ENCODE measurements around the gene OR2T1.
"Not testable (repeated sequence)": the region's sequence is repeated elsewhere in the genome, so short reads cannot be mapped to it uniquely, and the experiment has no call there.

The OR2T1 gene, protein sequence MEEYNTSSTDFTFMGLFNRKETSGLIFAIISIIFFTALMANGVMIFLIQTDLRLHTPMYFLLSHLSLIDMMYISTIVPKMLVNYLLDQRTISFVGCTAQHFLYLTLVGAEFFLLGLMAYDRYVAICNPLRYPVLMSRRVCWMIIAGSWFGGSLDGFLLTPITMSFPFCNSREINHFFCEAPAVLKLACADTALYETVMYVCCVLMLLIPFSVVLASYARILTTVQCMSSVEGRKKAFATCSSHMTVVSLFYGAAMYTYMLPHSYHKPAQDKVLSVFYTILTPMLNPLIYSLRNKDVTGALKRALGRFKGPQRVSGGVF

DNA sequence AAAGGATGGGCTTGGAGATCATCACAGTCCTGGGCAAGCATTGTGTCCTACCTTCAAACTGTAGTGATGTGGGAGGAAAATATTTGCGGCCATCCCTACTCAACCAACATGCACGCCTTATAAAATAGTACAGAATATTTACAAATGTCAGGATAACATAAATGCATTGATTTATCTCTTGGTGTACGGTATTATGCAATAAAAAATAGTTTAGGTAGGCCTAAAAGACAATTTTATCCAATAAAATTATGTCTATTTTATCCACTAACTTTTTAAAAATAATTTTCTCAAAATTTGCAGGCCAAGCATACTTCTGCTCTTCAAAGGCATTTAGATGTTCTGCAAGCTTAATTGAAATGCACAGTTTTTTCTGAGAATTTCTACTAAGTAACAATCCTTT, at the start of gene OR2T1:
TSS of gene OR2T1 (plus strand) at position 301 of the 400 bp plus-strand sequence. CDS start 3,100 bp downstream, outside the sequence.
- DNase-seq, result no peak

DNA sequence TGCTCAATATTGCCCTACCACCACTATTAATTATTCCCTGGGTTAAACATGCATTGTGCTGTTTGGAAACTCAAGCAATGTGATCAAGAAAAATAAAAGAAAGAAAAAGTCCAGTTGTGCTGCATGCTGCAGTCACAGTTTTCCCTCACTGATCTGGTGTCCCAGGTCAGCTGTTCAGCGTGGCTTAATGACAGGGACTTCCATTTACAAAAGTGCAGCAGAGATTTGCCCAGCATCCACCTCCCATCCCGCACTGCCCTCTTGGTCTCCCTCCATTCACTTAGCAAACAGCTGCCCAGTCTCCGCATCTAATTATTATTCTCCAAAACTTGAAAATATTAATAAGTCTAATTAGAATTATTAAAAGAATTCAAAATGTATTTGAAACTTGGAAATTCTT, 43.4 kb upstream of the OR2T1 start:
- no peak for DNase-seq

DNA sequence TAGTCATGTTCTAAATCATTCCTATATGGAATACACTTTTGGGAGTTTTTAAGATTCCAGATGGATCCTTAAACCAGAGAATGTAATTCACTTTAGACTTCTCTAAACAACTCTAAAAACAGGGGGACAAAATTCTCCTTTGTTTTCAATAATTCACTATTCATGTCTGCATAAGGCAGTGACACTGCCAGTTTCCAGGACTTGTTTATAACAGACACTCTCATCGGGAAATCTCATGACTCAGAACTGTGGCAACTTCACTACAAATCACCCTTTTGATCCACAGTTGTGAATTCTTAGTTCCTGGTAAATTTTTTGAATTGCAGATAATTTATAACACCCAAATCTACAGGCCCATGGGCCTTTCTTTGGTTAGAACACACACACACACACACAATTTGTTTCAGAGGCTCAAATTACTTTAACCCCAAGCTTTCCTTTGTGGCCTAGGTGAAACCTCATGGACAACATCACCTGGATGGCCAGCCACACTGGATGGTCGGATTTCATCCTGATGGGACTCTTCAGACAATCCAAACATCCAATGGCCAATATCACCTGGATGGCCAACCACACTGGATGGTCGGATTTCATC, 41.6 kb upstream of the OR2T1 start, which contains the start of gene OR2T4:
TSS of gene OR2T4 (plus strand) at position 545 of the 595 bp plus-strand sequence. CDS start at position 545, 0 bp downstream.
- DNase-seq, result no peak

DNA sequence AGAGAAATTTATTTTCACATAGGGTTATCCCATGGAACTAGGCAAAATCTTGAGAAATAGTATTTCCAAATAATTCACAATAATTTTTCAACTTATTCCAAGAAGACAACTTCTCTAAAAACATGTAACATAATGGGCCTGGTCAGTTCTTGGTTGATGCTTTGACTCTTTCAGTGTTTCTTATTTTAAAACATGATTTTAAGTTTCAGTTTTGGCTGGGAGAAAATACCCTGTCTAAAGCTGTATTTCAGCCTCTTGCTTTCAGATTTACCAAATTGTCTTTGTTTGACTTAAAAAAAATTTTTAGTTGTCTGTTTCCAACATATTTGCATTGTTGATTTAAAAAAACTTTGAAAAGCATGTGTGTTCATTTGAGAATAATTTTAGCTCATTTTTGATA, 36.2 kb upstream of the OR2T1 start:
- no peak for DNase-seq

DNA sequence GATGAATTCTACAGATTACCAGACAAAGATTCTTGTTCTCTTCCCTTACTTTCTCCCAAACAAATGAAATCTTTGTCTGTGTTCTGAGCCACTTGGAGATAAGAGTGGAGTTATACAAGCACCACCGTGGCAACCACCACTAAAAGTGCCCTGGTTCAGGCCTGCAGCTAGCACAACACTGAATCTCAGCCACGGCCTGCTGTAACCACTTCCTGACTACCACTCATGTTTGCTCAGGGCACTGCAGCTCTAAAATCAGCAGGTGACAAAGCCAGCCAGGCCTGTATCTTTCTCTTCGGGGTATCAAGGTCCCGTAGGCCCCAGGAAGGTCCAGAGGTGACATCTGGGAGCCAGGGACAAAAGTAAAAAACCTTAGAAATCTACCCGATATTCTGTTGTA, 30.5 kb upstream of the OR2T1 start:
- DNase-seq, result no peak

DNA sequence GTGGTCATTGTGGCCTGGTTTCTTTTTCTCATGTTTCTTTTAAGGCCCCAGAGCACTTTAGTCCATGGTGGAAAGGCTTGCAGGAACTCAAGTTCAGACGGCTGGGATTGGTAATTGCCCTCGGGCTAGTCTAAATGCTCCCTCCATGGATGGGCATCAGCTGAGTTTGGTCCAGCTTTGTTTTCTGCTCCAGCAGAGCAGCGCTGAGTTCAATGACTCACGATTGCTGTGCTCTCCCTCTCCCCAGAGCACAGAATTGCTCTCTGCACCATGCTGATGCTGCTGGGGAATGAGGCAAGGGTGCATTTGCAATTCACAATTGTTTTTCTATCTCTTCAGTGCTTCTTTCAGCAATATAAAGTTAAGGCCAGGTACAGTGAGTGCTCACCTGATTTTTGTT, 29.1 kb upstream of the OR2T1 start:
- DNase-seq, result no peak

DNA sequence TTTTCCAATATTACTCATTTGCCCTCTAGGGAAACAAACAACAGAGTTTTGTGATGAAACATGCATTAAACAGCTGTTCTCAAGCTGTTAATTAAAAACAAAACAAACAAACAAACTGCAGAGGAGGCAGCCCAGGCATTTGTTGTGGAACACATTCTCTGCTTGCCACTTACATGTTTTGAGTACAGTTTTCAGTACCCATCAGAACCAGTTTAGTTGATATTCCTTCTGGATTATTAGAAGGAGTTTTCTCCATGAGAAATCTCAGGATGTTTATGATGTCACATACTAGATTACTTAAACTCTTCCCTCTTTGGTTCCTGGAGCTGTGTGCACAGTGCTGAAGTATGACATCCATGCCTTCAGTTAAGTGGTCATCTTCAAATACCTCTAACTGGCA, 27.4 kb upstream of the OR2T1 start, which contains the start of gene OR2T6:
TSS of gene OR2T6 (plus strand) at position 301 of the 400 bp plus-strand sequence. CDS start 11,863 bp downstream, outside the sequence.
- no peak for DNase-seq

DNA sequence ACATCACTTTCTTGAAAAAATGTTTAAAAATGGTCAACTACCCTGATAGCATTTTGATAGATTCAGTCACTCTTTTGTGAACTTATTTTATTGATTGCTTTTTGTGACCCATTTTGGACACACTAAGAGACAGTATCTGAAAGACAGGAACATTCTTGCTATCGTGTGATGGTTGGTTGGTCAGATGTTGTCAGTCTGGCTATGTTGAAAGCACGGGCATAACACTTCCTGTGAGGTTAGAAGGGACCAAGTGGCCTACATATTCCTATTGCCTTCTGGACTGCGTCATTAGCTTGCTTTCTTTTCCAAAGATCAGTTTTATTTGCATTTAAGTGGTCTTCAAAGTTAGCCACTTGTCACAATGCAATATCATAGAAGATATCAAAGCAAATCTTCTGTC, 25.9 kb upstream of the OR2T1 start:
- no peak for DNase-seq

DNA sequence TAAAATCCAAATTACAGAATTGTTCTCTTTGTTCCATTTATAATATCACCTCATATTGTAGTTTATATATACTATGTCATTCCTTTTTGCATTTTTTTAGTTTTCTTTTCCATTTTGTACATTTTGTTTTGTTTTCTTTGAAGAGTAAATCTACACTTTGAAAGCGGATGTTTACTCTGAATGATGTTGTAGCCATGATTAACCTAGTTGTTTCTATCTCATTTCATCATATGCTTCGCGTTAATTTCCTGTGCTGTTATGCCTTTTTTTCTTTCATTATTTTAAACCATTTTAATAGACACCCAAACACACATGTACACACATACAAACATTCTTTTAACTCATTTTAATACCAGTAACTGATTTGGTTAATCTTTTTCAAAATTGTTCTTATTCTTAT, 22.0 kb upstream of the OR2T1 start:
- DNase-seq, result no peak

DNA sequence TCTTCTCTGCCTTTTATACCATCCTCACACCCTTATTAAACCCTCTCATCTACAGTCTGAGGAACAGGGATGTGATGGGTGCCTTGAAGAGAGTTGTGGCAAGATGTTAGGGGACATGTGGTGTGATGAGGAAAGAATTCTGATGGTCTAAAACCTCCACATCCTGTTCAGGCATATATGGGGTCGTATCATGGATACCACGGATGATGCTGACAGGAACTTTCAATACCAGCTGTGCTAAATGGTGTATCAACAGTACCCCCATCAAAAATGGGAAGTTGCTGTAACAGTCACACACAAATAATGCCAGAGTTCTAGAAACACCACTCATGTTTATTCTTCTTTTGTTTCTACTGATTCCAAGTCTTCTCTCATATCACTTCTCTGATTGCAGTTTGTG, 14.4 kb upstream of the OR2T1 start:
- no peak for DNase-seq

DNA sequence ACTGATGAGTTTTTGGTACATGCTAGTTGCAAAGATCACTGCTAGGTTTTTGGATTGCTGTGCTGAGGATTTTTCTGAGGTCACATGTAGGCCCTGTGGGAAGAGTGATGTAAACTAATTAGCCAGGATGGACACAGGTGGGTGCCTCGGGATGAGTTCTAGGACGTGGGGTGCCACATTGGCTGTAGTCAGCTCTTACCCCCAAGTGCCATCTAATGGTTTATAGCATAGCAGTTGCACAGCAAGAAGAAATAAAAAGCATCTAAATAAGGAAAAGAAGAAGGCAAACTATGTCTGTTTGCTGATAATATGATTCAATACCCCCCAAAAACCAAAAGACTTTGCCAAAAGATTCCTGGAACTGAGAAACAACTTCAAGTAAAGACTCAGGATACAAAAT, 9.8 kb upstream of the OR2T1 start:
- no peak for DNase-seq

DNA sequence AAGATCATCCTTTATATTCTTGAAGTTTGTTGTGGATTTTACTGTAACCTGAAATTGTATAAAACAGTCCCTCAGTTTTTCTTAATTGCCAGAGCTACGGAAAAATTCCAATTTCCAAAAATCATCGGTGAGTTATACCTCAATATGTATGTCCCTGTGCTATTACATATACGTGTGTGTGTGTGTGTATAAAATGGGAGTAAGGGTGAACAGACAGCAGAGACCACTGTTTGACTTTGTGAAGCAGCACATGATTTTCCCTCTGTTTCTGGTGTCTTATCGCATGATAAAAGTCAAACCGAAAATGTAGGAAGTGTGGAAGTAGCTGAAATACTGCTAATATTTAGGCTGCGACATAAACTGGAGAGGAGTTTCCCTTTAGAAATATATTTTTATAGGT, 1.2 kb downstream of the OR2T1 start:
- DNase-seq, result peak; percentile 1

DNA sequence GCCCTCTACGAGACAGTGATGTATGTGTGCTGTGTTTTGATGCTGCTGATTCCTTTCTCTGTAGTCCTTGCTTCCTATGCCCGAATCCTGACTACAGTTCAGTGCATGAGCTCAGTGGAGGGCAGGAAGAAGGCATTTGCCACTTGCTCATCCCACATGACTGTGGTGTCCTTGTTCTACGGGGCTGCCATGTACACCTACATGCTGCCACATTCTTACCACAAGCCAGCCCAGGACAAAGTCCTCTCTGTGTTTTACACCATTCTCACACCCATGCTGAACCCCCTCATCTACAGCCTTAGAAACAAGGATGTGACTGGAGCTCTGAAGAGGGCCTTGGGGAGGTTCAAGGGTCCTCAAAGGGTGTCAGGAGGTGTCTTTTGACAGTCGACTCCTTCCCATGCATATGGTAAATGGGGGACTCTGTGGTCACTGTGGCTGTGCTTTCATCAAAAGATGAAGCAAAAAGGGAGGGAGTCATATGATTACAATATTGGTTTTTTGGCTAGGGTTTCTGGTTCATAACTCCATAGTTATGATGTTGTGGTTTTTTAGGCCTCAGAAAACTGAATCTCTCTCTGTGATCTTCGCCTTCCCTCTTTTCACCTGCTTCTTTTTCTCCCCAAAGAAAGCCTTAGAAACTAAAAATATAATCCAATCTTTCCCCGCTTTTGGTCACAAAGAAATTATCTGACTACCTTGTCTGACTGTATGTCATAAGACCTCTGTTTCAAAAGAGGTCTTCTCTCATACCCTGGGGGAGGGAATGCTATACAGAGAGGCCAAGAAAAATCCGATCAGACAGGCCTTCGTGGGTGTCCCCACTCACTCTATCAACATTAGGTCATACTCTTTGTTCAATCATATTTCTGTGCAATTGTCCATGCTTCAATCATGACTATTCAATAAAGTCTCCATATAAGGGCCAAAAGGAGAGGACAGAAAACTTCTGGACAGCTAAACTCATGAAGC, 4.2 kb downstream of the OR2T1 start:
- no peak for DNase-seq

DNA sequence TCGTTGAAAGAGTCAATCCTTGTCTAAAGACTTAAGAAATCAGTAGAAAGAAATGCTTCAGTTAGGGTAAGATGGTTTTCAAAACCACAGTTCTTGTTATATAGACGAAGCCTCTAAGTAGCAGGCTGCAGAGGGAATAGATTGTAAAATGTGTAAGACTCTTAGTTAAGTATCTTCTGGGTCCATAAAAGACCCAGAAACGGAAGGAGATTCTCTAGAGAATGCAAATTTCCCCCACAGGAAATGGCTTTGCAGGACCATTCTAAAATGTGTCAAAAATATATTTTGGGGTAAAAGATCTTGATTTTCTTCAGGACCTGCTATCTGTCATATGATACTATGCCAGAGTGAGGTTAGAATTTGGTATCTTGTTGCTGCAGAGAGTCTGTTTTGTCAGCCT, 13.4 kb downstream of the OR2T1 start:
- DNase-seq, result no peak

DNA sequence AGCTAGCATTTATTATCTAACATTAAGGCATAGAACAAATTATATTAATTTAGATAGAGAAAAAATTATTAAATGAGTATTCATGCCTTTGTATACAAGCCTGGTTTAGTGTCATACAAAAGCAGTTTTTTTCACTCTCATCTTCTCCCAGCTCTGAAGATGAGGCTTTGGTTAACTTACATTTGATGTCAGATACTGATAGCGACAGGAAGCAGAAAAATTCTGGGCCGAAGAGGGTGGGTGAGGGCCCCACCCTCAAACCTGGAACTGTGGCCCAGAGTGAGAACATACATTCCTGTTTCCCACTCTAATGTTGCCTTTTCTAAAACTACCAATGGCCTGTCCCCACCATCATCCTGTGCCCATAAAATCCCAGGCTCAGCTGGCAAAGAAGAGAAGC, 15.0 kb downstream of the OR2T1 start:
- DNase-seq, result no peak

DNA sequence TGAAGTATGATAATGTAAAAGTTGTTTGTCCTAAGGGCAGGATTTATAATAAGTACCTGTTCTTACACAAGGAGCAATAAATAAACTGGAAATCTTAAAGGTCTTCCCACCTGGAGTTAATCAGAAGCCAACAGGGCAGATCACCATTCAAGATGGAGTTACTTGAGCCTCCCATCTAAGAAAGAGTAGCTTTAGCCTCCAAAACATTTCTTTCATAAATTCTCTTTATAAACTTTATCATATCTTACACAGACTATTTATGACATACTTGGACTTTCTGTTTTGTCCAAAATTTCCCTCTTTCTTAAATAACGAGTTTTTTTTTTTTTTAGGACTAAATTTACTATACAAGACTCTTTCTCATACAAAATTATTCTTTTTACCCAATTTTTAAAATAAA, 18.5 kb downstream of the OR2T1 start:
- peak; percentile 0 for DNase-seq

DNA sequence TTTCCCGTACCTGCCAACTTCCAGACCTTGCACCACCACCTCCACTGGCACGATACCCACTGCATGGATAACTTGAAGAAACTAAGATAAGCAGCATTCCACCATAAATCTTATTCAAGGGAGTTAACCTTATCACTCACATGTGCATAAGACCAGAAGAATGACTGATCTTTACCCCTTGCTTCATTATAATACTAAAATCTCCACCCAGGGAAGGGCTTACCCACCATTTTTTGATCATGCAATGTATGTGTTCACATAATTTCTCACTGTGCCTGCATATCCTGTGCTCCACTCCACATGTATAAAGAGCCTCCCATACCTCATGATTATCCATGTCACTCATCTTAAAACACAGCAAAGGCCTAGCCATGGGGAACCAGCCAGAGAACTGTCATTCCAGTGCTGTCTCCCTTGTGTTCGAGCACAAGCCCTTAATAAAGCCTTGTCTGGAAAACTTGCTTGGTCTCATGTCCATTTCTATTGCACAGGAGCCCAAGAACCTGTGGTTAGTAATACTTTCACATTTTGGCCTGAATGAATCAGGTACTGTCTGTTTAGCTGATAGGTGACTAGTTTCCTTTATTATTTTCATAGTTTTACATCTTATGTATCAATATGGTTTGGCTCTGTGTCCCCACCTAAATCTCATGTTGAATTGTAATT, 24.8 kb downstream of the OR2T1 start:
- not testable (repeated sequence) for DNase-seq

DNA sequence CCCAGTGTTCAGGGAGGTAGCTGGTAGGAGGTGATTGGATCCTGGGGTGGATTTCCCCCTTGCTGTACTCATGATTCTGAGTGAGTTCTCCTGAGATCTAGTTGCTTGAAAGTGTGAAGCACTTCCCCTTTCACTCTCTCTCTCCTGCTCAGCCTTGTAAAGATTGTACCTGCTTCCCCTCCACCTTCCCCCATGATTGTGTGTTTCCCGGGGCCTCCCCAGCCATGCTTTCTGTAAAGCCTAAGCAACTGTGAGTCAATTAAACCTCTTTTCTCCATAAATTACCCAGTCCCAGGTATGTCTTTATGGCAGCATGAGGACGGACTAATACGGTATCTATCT, 25.3 kb downstream of the OR2T1 start:
- DNase-seq, result not testable (repeated sequence)

DNA sequence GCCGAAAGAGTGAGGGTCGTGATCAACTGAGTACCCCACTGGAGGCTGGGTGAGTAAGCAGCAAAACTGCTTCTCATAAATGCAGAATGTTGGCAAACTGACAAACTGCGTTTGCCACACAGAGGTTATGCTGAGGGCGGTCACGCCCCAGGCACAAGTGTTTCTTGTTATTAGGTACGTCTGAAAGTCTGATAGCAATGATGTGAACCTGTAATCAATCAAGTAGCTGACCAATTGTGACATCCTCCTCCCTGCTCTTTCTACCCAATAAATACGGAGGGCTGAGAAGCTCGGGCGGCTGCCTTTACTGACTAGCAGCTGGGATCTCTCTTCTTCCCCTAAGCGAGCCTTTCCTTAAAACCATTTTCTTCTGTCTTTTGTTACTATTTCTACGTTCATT, 28.8 kb downstream of the OR2T1 start:
- not testable (repeated sequence) for DNase-seq

DNA sequence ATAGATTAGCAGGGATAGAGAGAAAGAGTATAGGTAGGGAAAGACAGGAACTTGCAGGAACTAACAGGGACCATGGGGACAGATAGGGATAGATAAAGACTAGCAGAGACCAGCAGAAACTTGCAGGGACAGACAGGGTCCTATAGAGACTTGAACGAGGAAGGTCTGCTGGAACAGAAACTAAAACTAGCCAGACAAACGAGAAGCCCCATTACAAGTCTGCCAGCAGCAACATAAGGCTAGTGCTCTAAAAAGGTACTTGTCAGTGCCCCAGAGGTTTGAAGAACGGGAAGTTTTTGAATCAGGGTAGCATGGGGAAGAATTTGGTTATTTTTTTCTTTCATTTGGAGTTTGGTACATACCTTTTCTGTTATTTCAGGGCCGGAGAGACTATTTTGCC, 29.4 kb downstream of the OR2T1 start:
- not testable (repeated sequence) for DNase-seq

DNA sequence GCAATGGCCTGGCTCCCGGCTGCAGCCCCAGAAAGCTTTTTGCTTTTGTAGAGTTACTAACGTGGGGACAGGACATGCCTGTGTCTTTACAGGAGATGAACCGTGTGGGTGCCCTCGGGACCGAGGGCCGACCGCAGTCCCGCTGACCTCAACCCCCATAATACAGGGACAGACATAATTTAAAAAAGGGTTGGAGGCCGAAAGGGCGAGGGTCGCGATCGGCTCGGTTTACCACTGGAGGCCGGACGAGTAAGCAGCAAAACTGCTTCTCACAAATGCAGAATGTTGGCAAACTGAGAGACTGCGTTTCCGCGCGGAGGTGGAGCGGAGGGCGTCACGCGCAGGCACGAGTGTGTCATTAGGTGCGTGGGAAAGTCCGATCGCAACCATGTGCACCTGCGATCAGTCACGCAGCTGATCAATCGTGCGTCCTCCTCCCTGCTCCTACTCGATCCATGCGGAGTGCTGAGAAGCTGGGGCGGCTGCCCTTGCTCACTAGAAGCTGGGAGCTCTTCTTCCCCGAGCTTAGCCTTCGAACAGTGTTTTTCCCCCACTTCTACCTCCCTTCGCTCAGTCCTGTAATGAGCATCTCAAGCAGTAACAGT, 31.1 kb downstream of the OR2T1 start:
- DNase-seq, result not testable (repeated sequence)

DNA sequence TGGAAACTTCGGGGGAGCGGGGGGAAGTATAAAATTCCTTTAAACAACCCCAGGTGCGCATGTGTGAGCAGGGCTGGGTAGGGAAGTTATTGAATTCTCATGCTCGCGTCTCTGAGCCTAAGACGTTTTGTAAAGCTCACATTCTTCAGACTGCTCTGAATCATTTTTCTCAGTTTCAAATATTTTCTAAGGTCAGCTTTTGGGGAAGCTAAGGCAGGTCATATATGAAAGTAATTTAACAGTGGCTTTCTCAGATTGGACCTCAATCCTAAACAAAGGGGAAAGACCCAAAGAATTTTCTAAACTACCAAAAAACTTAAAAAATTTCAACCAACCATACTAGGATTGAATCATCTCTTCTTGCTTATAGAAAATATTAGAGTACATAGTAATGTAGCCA, 32.1 kb downstream of the OR2T1 start:
- not testable (repeated sequence) for DNase-seq

Data from EL (cell line).